Epithelial cell of esophagus (primary cell): ENCODE measurements around the gene PDP2.
A peak's percentile ranks its signal among the peaks of the same experiment; 100 is the strongest.

Experiments used
- DNase-seq: peaks from one replicate; pipeline ENCODE4 v3.0.0; 2010; ENCODE audit warnings: low read depth
- H3K4me3 ChIP-seq: 2 replicates; pipeline ENCODE4 v1.5.1; 2011; ENCODE audit warnings: mild to moderate bottlenecking, low read length, control low read depth
- CTCF ChIP-seq: IDR thresholded peaks from 2 replicates; pipeline ENCODE4 v1.5.1; 2011; ENCODE audit warnings: low read depth, mild to moderate bottlenecking, low read length, control low read depth, inconsistent platforms; ENCODE audit not compliant: insufficient read depth; ENCODE audit errors: missing control alignments

Gene PDP2

GRCh38 chr16:66851166-66851964, 28.9 kb upstream of the PDP2 start:
- DNase-seq: no peak
- no peak overlapping the region for H3K4me3 ChIP-seq
- TF ChIP-seq CTCF: no peak

GRCh38 chr16:66853261-66854139, 26.8 kb upstream of the PDP2 start:
- no peak overlapping the region for H3K4me3 ChIP-seq
- no peak for DNase-seq
- TF ChIP-seq CTCF: no peak

GRCh38 chr16:66856184-66856730, 24.1 kb upstream of the PDP2 start:
- no peak overlapping the region for H3K4me3 ChIP-seq
- DNase-seq: no peak
- no peak for TF ChIP-seq CTCF

- no peak for DNase-seq
- no peak overlapping the region for H3K4me3 ChIP-seq
- TF ChIP-seq CTCF: no peak
Observed at GRCh38 chr16:66856801-66857200, 23.5 kb upstream of the PDP2 start.

- no peak for DNase-seq
- TF ChIP-seq CTCF: no peak
- H3K4me3 ChIP-seq: no peak overlapping the region
Observed at GRCh38 chr16:66857437-66857836, 22.9 kb upstream of the PDP2 start.

GRCh38 chr16:66858740-66859396, 21.4 kb upstream of the PDP2 start:
- TF ChIP-seq CTCF: no peak
- DNase-seq: peak; percentile 49
- no peak overlapping the region for H3K4me3 ChIP-seq
